ENCODE measurements around the gene TRIB2. TPM values are rescaled to one million over a fixed set of nuclear protein-coding genes. Genes with fewer than 3 reads are reported as not detected.

Gene TRIB2
- total RNA-seq, 1 donor from 2014 or later: 131 TPM

- no peak for TF ChIP-seq CTCF (IDR thresholded peaks at IDR 0.05; ENCODE audit: partially characterized antibody, unreplicated experiment)
- H3K9me3 Mint-ChIP-seq (ENCODE audit: unreplicated experiment): no peaks in the 10 kb centered on the region
- H3K4me3 Mint-ChIP-seq (ENCODE audit: unreplicated experiment): no peak overlapping the region
- peaks cover 2% of the 10 kb centered on the region for H3K27me3 Mint-ChIP-seq (ENCODE audit: unreplicated experiment)
- DNase-seq: no peak
- H3K27ac Mint-ChIP-seq (ENCODE audit: unreplicated experiment): no peak overlapping the region
- peaks cover 9% of the 10 kb centered on the region for H3K36me3 Mint-ChIP-seq (ENCODE audit: unreplicated experiment)
- H3K4me1 Mint-ChIP-seq (ENCODE audit: low read depth, unreplicated experiment): no peaks in the 10 kb centered on the region
These were observed 51.4 kb downstream of the TRIB2 start for GRCh38 chr2:12767996-12768624.

- DNase-seq: no peak
- H3K27me3 Mint-ChIP-seq (ENCODE audit: unreplicated experiment): peaks cover 2% of the 10 kb centered on the region
- H3K27ac Mint-ChIP-seq (ENCODE audit: unreplicated experiment): no peak overlapping the region
These were observed 52.9 kb downstream of the TRIB2 start for GRCh38 chr2:12769492-12770105.

GRCh38 chr2:12770300-12770968, 53.7 kb downstream of the TRIB2 start:
- no peak overlapping the region for H3K4me3 Mint-ChIP-seq (ENCODE audit: unreplicated experiment)
- H3K4me1 Mint-ChIP-seq (ENCODE audit: low read depth, unreplicated experiment): peaks cover 3% of the 10 kb centered on the region
- H3K27me3 Mint-ChIP-seq (ENCODE audit: unreplicated experiment): peaks cover 5% of the 10 kb centered on the region
- TF ChIP-seq CTCF (IDR thresholded peaks at IDR 0.05; ENCODE audit: partially characterized antibody, unreplicated experiment): no peak
- H3K9me3 Mint-ChIP-seq (ENCODE audit: unreplicated experiment): peaks cover 2% of the 10 kb centered on the region
- peaks cover 5% of the 10 kb centered on the region for H3K36me3 Mint-ChIP-seq (ENCODE audit: unreplicated experiment)
- no peak overlapping the region for H3K27ac Mint-ChIP-seq (ENCODE audit: unreplicated experiment)
- no peak for DNase-seq

More at GRCh38 chr2:12769492-12770105, 52.9 kb downstream of the TRIB2 start:
- Mint-ChIP-seq H3K4me1 (ENCODE audit: low read depth, unreplicated experiment) (peaks cover 3% of the 10 kb centered on the region), H3K9me3 (ENCODE audit: unreplicated experiment) (peaks cover 2% of the 10 kb centered on the region), H3K4me3 (ENCODE audit: unreplicated experiment) (no peak overlapping the region), H3K36me3 (ENCODE audit: unreplicated experiment) (peaks cover 4% of the 10 kb centered on the region)
- TF ChIP-seq CTCF (IDR thresholded peaks at IDR 0.05; ENCODE audit: partially characterized antibody, unreplicated experiment): no peak

GRCh38 chr2:12771154-12771553, 54.4 kb downstream of the TRIB2 start:
- H3K4me1 Mint-ChIP-seq (ENCODE audit: low read depth, unreplicated experiment): peaks cover 3% of the 10 kb centered on the region
- H3K36me3 Mint-ChIP-seq (ENCODE audit: unreplicated experiment): peaks cover 5% of the 10 kb centered on the region
- H3K27me3 Mint-ChIP-seq (ENCODE audit: unreplicated experiment): peaks cover 5% of the 10 kb centered on the region

More at GRCh38 chr2:12771154-12771553, 54.4 kb downstream of the TRIB2 start:
- DNase-seq: no peak
- H3K27ac Mint-ChIP-seq (ENCODE audit: unreplicated experiment): no peak overlapping the region
- no peak overlapping the region for H3K4me3 Mint-ChIP-seq (ENCODE audit: unreplicated experiment)
- TF ChIP-seq CTCF (IDR thresholded peaks at IDR 0.05; ENCODE audit: partially characterized antibody, unreplicated experiment): no peak
- peaks cover 2% of the 10 kb centered on the region for H3K9me3 Mint-ChIP-seq (ENCODE audit: unreplicated experiment)

All from glutamatergic neuron (in vitro differentiated cells).